Measurements from ENCODE around the gene PRL.

DNA sequence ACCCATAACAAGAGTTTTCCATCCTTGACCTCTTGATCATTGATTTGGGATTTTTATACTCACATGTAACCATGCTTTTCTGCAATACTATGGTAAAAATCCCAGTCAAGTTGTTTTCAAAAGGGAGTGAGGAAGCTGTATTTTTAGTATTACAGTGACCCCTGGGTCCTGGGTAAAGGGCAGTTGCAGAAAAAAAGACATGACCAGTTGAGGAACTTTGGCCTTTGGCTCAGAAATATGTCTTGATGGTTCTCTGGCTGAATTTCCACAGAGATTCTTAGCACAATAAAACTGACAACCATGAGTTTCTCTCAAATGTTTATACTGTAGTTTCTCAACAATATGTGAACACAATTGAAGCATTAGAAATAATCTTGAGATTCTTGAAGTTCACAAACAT lies 28.6 kb upstream of the PRL start:
- TF ChIP-seq, protein P1, sequence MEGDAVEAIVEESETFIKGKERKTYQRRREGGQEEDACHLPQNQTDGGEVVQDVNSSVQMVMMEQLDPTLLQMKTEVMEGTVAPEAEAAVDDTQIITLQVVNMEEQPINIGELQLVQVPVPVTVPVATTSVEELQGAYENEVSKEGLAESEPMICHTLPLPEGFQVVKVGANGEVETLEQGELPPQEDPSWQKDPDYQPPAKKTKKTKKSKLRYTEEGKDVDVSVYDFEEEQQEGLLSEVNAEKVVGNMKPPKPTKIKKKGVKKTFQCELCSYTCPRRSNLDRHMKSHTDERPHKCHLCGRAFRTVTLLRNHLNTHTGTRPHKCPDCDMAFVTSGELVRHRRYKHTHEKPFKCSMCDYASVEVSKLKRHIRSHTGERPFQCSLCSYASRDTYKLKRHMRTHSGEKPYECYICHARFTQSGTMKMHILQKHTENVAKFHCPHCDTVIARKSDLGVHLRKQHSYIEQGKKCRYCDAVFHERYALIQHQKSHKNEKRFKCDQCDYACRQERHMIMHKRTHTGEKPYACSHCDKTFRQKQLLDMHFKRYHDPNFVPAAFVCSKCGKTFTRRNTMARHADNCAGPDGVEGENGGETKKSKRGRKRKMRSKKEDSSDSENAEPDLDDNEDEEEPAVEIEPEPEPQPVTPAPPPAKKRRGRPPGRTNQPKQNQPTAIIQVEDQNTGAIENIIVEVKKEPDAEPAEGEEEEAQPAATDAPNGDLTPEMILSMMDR (IDR thresholded peaks at IDR 0.05; ENCODE audit: low read depth, low read length, missing input control), result no peak
- TF ChIP-seq TAF1 (conservative IDR thresholded peaks at IDR 0.05), result no peak
- TF ChIP-seq ZBTB33 (IDR thresholded peaks at IDR 0.05), result no peak
- TF ChIP-seq REST (IDR thresholded peaks at IDR 0.05), result no peak

Measured in liver (tissue), 3 donors.